Neural cell (in vitro differentiated cells): ENCODE results near the gene JMY. TPM values are rescaled to one million over a fixed set of nuclear protein-coding genes. Genes with fewer than 3 reads are reported as not detected.

Experiments used
- H2AFZ ChIP-seq: fragments of 200-600, 300-800 bp; sonication (generic), shearing (Covaris generic); 2 replicates; pipeline ENCODE4 v1.6.0; 2014; ENCODE audit warnings: low read depth, mild to moderate bottlenecking, antibody characterized with exemption, low read length, moderate library complexity
- H3F3A ChIP-seq: fragments of 200-600 bp; shearing (Covaris generic); 2 replicates; pipeline ENCODE4 v1.6.1; 2016; ENCODE audit warnings: mild to moderate bottlenecking, moderate library complexity, mixed read lengths, antibody characterized with exemption, low read length; ENCODE audit not compliant: insufficient read depth, poor library complexity, severe bottlenecking
- H3K27ac ChIP-seq: fragments of 200-600, 300-800 bp; sonication (generic), shearing (Covaris generic); 2 replicates; pipeline ENCODE4 v1.5.1; 2014; ENCODE audit warnings: mild to moderate bottlenecking, low read length, moderate library complexity
- H3K27me3 ChIP-seq: fragments of 300-800, 200-600 bp; sonication (generic), shearing (Covaris generic); 2 replicates; pipeline ENCODE4 v1.6.0; 2014; ENCODE audit warnings: mild to moderate bottlenecking, low read depth, low read length, moderate library complexity; ENCODE audit not compliant: insufficient read depth
- H3K36me3 ChIP-seq: fragments of 300-800, 200-600 bp; sonication (generic), shearing (Covaris generic); 2 replicates; pipeline ENCODE4 v1.5.1; 2014; ENCODE audit warnings: mild to moderate bottlenecking, antibody characterized with exemption, low read length, moderate library complexity; ENCODE audit not compliant: insufficient read depth
- H3K4me2 ChIP-seq: fragments of 300-800, 200-600 bp; sonication (generic), shearing (Covaris generic); 2 replicates; pipeline ENCODE4 v1.6.0; 2014; ENCODE audit warnings: mild to moderate bottlenecking, low read length
- H3K4me3 ChIP-seq: fragments of 300-800, 200-600 bp; sonication (generic), shearing (Covaris generic); 2 replicates; pipeline ENCODE4 v1.5.1; 2014; ENCODE audit warnings: mild to moderate bottlenecking, low read length, moderate library complexity
- H3K79me2 ChIP-seq: fragments of 200-600 bp; shearing (Covaris generic); replicated peaks from 2 replicates; pipeline ENCODE4 v1.6.0; 2014; ENCODE audit warnings: mild to moderate bottlenecking, low read length, moderate library complexity; ENCODE audit not compliant: insufficient read depth
- H3K9ac ChIP-seq: fragments of 300-800, 200-600 bp; sonication (generic), shearing (Covaris generic); 2 replicates; pipeline ENCODE4 v1.6.1; 2016; ENCODE audit warnings: mild to moderate bottlenecking, low read length, mixed read lengths
- H3K9me2 ChIP-seq: fragments of 200-600 bp; shearing (Covaris generic); 2 replicates; pipeline ENCODE4 v1.6.1; 2016; ENCODE audit warnings: mild to moderate bottlenecking, low read length, mixed read lengths; ENCODE audit not compliant: insufficient read depth
- H3K9me3 ChIP-seq: fragments of 200-600, 300-800 bp; sonication (generic), shearing (Covaris generic); 2 replicates; pipeline ENCODE4 v1.6.1; 2016; ENCODE audit warnings: mild to moderate bottlenecking, mixed run types, low read length, moderate library complexity, mixed read lengths
- H4K20me1 ChIP-seq: fragments of 200-600 bp; shearing (Covaris generic); 2 replicates; pipeline ENCODE4 v1.6.1; 2016; ENCODE audit warnings: mild to moderate bottlenecking, mixed run types; ENCODE audit not compliant: insufficient read depth
- CTCF ChIP-seq: fragments of 450-650 bp; IDR thresholded peaks from 2 replicates; pipeline ENCODE4 v1.5.1; 2014; ENCODE audit warnings: antibody characterized with exemption, mild to moderate bottlenecking, moderate library complexity; ENCODE audit not compliant: poor library complexity, severe bottlenecking
- EP300 ChIP-seq: fragments of 450-650 bp; conservative IDR thresholded peaks from 2 replicates; pipeline ENCODE4 v1.6.1; 2014; ENCODE audit warnings: antibody characterized with exemption, mild to moderate bottlenecking, moderate library complexity; ENCODE audit not compliant: poor library complexity, severe bottlenecking
- EZH2 ChIP-seq: fragments of 200-600, 300-800 bp; shearing (Covaris generic), sonication (generic); IDR thresholded peaks from 2 replicates; pipeline ENCODE4 v1.6.1; 2014; ENCODE audit warnings: antibody characterized with exemption, low read length, borderline replicate concordance, mild to moderate bottlenecking; ENCODE audit not compliant: insufficient read depth, poor library complexity, severe bottlenecking
- MXI1 ChIP-seq: fragments of 450-650 bp; conservative IDR thresholded peaks from 2 replicates; pipeline ENCODE4 v1.6.1; 2014; ENCODE audit warnings: antibody characterized with exemption, mild to moderate bottlenecking; ENCODE audit not compliant: poor library complexity, severe bottlenecking
- POLR2AphosphoS5 ChIP-seq: IDR thresholded peaks from 2 replicates; pipeline ENCODE4 v1.6.1; 2012
- RAD21 ChIP-seq: fragments of 450-650 bp; conservative IDR thresholded peaks from 2 replicates; pipeline ENCODE4 v1.6.1; 2014; ENCODE audit warnings: antibody characterized with exemption, mild to moderate bottlenecking, moderate library complexity
- REST ChIP-seq: IDR thresholded peaks from 2 replicates; pipeline ENCODE4 v1.6.1; 2012; ENCODE audit warnings: borderline replicate concordance
- SMC3 ChIP-seq: fragments of 450-650 bp; conservative IDR thresholded peaks from 2 replicates; pipeline ENCODE4 v1.6.1; 2014; ENCODE audit warnings: antibody characterized with exemption, mild to moderate bottlenecking, moderate library complexity; ENCODE audit not compliant: poor library complexity
- TAF1 ChIP-seq: IDR thresholded peaks from 2 replicates; pipeline ENCODE4 v1.6.1; 2012; ENCODE audit warnings: low read depth
- polyA plus RNA-seq: library from polyadenylated mRNA; depleted of rRNA; stranded (reverse); fragments of >200 nt; gene quantifications from 2 replicates; pipeline ENCODE4 v1.2.3, GENCODE V29; 2014

Gene JMY
- polyA plus RNA-seq, 1 donor from 2014 or later, result 19.3 TPM

- Histone ChIP-seq H3K36me3 (no peaks in the 10 kb centered on the region), H3K9ac (no peak overlapping the region), H3K27ac (no peak overlapping the region), H3K9me3 (no peaks in the 10 kb centered on the region), H3K79me2 (no peaks in the 10 kb centered on the region), H2AFZ (no peak overlapping the region), H3K4me2 (no peak overlapping the region), H3K9me2 (no peaks in the 10 kb centered on the region), H3K27me3 (no peaks in the 10 kb centered on the region), H3K4me3 (no peak overlapping the region), H4K20me1 (no peaks in the 10 kb centered on the region), H3F3A (no peaks in the 10 kb centered on the region)
- TF ChIP-seq EP300, result no peak
- no peak for TF ChIP-seq CTCF
- TF ChIP-seq RAD21, result no peak
- TF ChIP-seq SMC3, result no peak
- no peak for TF ChIP-seq REST
- no peak for TF ChIP-seq MXI1
- no peak for TF ChIP-seq POLR2AphosphoS5
- TF ChIP-seq EZH2, result no peak
- TF ChIP-seq TAF1, result no peak
These were observed 29.4 kb upstream of the JMY start for GRCh38 chr5:79206541-79206940.

GRCh38 chr5:79209505-79209904 lies 26.4 kb upstream of the JMY start:
- H3K9me2 ChIP-seq, result no peaks in the 10 kb centered on the region
- no peaks in the 10 kb centered on the region for H3K79me2 ChIP-seq
- H3K27ac ChIP-seq, result no peak overlapping the region
- no peak overlapping the region for H3K4me3 ChIP-seq
- H2AFZ ChIP-seq, result no peak overlapping the region
- H3K9ac ChIP-seq, result no peak overlapping the region
- no peaks in the 10 kb centered on the region for H3K9me3 ChIP-seq
- H3F3A ChIP-seq, result no peaks in the 10 kb centered on the region
- no peaks in the 10 kb centered on the region for H3K27me3 ChIP-seq
- no peak overlapping the region for H3K4me2 ChIP-seq
- H3K36me3 ChIP-seq, result no peaks in the 10 kb centered on the region
- TF ChIP-seq EZH2 (no peak), MXI1 (no peak), POLR2AphosphoS5 (no peak), EP300 (no peak), SMC3 (no peak), REST (no peak), CTCF (no peak), TAF1 (no peak), RAD21 (no peak)
- no peaks in the 10 kb centered on the region for H4K20me1 ChIP-seq
